ENCODE measurements around the gene IRAK2.

DNA sequence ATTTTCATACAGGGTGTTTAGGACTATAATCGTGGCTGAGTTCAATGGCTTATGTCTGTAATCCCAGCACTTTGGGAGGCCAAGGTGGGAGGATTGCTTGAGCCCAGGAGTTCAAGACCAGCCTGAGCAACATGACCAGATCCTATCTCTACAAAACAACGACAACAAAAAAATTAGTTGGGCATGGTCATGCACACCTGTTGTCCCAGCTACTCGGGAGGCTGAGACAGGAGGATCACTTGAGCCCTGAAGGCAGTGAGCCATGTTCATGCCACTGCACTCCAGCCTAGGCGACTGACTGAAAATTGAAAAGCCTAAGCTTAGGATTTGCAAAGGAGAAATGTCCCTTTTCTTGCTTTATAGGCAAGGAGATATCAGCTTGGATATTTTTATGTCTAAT lies 47.8 kb upstream of the IRAK2 start:
- TF ChIP-seq POLR2A (IDR thresholded peaks at IDR 0.05) (no peak), POLR2AphosphoS5 (IDR thresholded peaks at IDR 0.05) (no peak), EP300 (IDR thresholded peaks at IDR 0.05; ENCODE audit: low read depth) (no peak)
- TF ChIP-seq, protein P1, sequence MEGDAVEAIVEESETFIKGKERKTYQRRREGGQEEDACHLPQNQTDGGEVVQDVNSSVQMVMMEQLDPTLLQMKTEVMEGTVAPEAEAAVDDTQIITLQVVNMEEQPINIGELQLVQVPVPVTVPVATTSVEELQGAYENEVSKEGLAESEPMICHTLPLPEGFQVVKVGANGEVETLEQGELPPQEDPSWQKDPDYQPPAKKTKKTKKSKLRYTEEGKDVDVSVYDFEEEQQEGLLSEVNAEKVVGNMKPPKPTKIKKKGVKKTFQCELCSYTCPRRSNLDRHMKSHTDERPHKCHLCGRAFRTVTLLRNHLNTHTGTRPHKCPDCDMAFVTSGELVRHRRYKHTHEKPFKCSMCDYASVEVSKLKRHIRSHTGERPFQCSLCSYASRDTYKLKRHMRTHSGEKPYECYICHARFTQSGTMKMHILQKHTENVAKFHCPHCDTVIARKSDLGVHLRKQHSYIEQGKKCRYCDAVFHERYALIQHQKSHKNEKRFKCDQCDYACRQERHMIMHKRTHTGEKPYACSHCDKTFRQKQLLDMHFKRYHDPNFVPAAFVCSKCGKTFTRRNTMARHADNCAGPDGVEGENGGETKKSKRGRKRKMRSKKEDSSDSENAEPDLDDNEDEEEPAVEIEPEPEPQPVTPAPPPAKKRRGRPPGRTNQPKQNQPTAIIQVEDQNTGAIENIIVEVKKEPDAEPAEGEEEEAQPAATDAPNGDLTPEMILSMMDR (IDR thresholded peaks at IDR 0.05): no peak
